Cardiac fibroblast (primary cell): Measurements from ENCODE around the gene ATRNL1.

ENCODE experiments used
- DNase-seq, 2 donors: peaks; one replicate each; pipeline versions ENCODE4 v3.0.0 to v3.0.0-alpha.2; 2010; ENCODE audit warnings: low read depth in 2 of 2
- H3K4me3 ChIP-seq, 2 donors: replicated peaks in 1 of 2; 1 replicate in 1 of 2; 2 replicates in 1 of 2; pipeline ENCODE4 v1.5.1; 2011; ENCODE audit warnings: low read depth in 2 of 2, low read length in 2 of 2, mild to moderate bottlenecking in 2 of 2, moderate library complexity in 1 of 2
- CTCF ChIP-seq: IDR thresholded peaks from one replicate; pipeline ENCODE4 v1.5.1; 2011; ENCODE audit warnings: low read depth, mild to moderate bottlenecking, low read length, inconsistent platforms

ATRNL1 gene

GRCh38 chr10:115059301-115059898 lies 33.8 kb upstream of the ATRNL1 start:
- no peak overlapping the region for H3K4me3 ChIP-seq
- no peak for DNase-seq
- no peak for TF ChIP-seq CTCF

GRCh38 chr10:115063701-115064658 lies 29.2 kb upstream of the ATRNL1 start:
- DNase-seq: no peak
- TF ChIP-seq CTCF: no peak

DNA sequence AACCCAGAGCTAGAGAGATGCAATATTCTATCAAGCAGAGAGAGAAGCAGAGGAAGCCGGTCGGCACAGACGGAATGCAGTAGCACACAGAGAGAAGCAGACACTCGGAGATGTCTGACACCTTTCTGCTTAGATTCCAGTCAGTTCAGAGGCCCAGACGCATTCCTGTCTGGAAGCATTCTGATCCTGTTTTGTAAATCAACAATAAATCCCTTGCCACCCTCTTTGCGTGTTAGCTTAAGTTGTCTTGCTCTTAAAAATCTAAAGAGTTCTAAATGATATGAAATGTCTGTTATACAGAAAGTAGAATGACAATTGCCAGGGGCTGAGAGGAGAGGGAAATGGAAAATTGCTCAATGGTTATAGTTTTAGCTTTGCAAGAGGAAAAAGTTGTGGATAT lies 27.4 kb upstream of the ATRNL1 start:
- no peak overlapping the region for H3K4me3 ChIP-seq
- no peak for TF ChIP-seq CTCF

More at GRCh38 chr10:115063701-115064658, 29.2 kb upstream of the ATRNL1 start:
- H3K4me3 ChIP-seq: no peak overlapping the region

GRCh38 chr10:115066528-115066927 lies 26.6 kb upstream of the ATRNL1 start:
- no peak overlapping the region for H3K4me3 ChIP-seq
- no peak for TF ChIP-seq CTCF
- no peak for DNase-seq

More for the DNA sequence above, 27.4 kb upstream of the ATRNL1 start:
- DNase-seq: no peak

DNA sequence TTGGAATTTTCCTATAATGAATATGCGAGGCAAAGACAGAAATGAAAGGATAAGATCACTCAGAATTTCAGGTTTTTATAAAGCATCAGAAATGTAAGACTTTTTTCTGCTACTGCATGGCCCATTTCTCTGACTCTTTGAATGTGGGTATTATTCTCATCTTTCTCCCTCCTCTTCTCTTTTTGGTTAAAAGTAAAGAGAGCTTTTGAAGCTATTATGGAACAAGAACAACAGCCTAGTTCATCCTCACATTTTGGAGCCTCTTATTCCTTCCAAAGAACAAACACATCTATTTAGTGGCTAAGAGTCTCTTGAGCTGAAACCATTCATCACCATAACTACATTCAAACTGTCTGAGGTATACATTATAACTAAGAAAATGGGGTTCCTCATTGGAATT lies 19.4 kb upstream of the ATRNL1 start:
- no peak for DNase-seq
- H3K4me3 ChIP-seq: no peak overlapping the region
- TF ChIP-seq CTCF: no peak

DNA sequence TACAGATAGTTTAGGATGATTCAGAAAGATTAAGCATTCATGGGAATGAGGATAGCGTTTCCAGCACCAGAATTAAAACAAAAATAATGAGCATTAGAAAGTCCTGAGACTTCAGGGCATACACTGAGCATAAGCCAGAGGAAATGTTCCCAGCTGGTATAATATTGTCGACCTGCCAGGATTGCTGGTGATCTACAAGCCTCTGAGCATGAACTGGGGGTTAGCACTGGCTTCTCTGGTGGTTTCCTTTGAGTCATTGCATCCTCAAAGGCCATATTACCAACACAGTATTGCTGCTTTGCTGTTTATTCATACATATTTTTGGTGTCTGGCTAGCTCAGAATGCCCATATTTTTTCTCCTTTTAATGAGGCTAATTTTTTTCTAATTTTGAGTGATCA lies 10.7 kb upstream of the ATRNL1 start:
- DNase-seq: peak; percentile 5 to 41

More for the DNA sequence above, 10.7 kb upstream of the ATRNL1 start:
- no peak for TF ChIP-seq CTCF
- no peak overlapping the region for H3K4me3 ChIP-seq
